ENCODE results near the gene SPIRE1.

DNA sequence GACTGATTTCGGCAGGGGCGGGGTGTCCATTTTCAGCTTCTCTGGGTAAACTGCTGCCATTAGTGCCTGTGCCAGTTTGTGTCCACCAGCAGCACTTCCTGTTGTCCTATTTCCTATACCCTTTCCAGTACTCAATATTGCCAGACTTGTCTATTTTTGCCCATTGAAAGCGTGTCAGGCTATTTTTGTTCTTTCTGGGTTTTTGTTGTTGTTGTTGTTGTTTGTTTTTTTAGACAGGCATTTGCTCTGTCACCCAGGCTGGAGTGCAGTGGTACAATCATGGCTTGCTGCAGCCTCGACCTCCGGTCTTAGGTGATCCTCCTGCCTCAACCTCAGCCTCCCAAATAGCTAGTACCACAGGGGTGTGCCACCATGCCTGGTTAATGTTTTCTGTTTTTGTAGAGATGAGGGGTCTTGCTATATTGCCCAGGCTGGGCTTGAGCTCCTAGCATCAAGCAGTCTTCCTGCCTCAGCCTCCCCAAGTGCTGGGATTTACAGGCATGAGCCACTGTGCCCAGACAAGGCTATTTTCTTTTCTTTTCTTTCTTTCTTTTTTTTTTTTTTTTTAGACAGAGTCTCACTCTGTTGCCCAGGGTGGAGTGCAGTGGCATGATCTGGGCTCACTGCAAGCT, 241.7 kb downstream of the SPIRE1 start:
- TF ChIP-seq, protein P1, sequence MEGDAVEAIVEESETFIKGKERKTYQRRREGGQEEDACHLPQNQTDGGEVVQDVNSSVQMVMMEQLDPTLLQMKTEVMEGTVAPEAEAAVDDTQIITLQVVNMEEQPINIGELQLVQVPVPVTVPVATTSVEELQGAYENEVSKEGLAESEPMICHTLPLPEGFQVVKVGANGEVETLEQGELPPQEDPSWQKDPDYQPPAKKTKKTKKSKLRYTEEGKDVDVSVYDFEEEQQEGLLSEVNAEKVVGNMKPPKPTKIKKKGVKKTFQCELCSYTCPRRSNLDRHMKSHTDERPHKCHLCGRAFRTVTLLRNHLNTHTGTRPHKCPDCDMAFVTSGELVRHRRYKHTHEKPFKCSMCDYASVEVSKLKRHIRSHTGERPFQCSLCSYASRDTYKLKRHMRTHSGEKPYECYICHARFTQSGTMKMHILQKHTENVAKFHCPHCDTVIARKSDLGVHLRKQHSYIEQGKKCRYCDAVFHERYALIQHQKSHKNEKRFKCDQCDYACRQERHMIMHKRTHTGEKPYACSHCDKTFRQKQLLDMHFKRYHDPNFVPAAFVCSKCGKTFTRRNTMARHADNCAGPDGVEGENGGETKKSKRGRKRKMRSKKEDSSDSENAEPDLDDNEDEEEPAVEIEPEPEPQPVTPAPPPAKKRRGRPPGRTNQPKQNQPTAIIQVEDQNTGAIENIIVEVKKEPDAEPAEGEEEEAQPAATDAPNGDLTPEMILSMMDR (conservative IDR thresholded peaks at IDR 0.05) = no peak
- no peak for TF ChIP-seq EZH2 (IDR thresholded peaks at IDR 0.05; ENCODE audit: low read depth)

Data from PC-9 (cell line).